ENCODE data around the gene UGDH.

DNA sequence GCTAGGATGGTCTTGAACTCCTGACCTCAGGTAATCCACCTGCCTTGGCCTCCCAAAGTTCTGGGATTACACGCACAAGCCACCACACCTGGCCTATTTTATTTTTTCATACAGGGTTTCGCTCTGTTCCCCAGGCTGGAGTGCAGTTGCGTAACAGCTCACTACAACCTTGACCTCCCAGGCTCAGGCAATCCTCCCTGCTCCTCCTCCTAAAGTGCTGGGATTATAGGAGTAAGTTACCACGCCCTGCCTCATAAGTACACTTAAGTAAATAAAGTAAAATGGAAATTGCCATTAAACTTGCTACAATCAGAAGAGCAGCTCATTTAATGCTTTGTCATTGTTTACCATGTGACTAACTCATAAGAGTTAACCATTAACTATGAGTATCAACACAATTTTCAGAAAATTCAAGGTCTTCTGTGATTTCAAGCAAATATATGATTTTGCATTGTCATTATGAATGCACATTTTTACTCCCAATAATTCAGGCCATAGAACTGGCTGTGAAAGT, 12.3 kb downstream of the UGDH start:
- TF ChIP-seq POLR2A (IDR thresholded peaks at IDR 0.05), result no peak
- TF ChIP-seq, protein P1, sequence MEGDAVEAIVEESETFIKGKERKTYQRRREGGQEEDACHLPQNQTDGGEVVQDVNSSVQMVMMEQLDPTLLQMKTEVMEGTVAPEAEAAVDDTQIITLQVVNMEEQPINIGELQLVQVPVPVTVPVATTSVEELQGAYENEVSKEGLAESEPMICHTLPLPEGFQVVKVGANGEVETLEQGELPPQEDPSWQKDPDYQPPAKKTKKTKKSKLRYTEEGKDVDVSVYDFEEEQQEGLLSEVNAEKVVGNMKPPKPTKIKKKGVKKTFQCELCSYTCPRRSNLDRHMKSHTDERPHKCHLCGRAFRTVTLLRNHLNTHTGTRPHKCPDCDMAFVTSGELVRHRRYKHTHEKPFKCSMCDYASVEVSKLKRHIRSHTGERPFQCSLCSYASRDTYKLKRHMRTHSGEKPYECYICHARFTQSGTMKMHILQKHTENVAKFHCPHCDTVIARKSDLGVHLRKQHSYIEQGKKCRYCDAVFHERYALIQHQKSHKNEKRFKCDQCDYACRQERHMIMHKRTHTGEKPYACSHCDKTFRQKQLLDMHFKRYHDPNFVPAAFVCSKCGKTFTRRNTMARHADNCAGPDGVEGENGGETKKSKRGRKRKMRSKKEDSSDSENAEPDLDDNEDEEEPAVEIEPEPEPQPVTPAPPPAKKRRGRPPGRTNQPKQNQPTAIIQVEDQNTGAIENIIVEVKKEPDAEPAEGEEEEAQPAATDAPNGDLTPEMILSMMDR (IDR thresholded peaks at IDR 0.05), result no peak
